Caco-2 (cell line): ENCODE results near the gene CITED1. TPM values are rescaled to one million over a fixed set of nuclear protein-coding genes. Genes with fewer than 3 reads are reported as not detected.

Experiments used
- BruUV-seq: library from RNA; stranded (reverse); fragments of 400-500 nt; replicated peaks from 2 replicates; lab custom pipeline; 2021; lab: Mats Ljungman, UMichigan
- CTCF ChIA-PET: fragments of 300-600 bp; sonication (Branson Sonifier 250); formaldehyde crosslinking; loops from one replicate; lab custom pipeline; 2022; ENCODE audit warnings: antibody characterized with exemption; lab: Charles Lee
- POLR2A ChIA-PET: fragments of 300-600 bp; sonication (Branson Sonifier 250); formaldehyde crosslinking; loops from one replicate; lab custom pipeline; 2022; ENCODE audit warnings: antibody characterized with exemption; lab: Charles Lee
- DNase-seq, 2 experiments: peaks; one replicate each; pipeline versions ENCODE4 v3.0.0 to v3.0.0-alpha.2; 2020 to 2022
- H3K27me3 ChIP-seq: replicated peaks from 2 replicates; pipeline ENCODE4 v1.6.0; 2011; ENCODE audit warnings: low read length; ENCODE audit not compliant: control insufficient read depth, insufficient read depth
- H3K36me3 ChIP-seq: 2 replicates; pipeline ENCODE4 v1.5.1; 2011; ENCODE audit warnings: low read length; ENCODE audit not compliant: control insufficient read depth, insufficient read depth
- H3K4me1 ChIP-seq: fragments of 250-450 bp; sonication (Bioruptor Pico); 2 replicates; pipeline ENCODE4 v1.5.1; 2020; ENCODE audit warnings: mild to moderate bottlenecking
- H3K4me3 ChIP-seq: 2 replicates; pipeline ENCODE4 v1.5.1; 2011; ENCODE audit warnings: low read depth, mild to moderate bottlenecking, control low read depth, low read length
- H3K9me3 ChIP-seq: fragments of 250-450 bp; sonication (Bioruptor Pico); 2 replicates; pipeline ENCODE4 v1.5.1; 2020; ENCODE audit warnings: mild to moderate bottlenecking, moderate library complexity
- H3K27ac Mint-ChIP-seq: one replicate; pipeline ENCODE4 v1.8.0; 2022; ENCODE audit warnings: mixed read lengths; ENCODE audit not compliant: unreplicated experiment
- H3K27me3 Mint-ChIP-seq: one replicate; pipeline ENCODE4 v1.8.0; 2022; ENCODE audit warnings: mixed read lengths; ENCODE audit not compliant: insufficient read depth, unreplicated experiment
- H3K36me3 Mint-ChIP-seq: one replicate; pipeline ENCODE4 v1.8.0; 2022; ENCODE audit warnings: mild to moderate bottlenecking, mixed read lengths; ENCODE audit not compliant: insufficient read depth, unreplicated experiment
- H3K4me1 Mint-ChIP-seq: one replicate; pipeline ENCODE4 v1.8.0; 2022; ENCODE audit warnings: low read depth, mixed read lengths; ENCODE audit not compliant: unreplicated experiment
- H3K4me3 Mint-ChIP-seq: one replicate; pipeline ENCODE4 v1.8.0; 2022; ENCODE audit warnings: mild to moderate bottlenecking, moderate library complexity, mixed read lengths; ENCODE audit not compliant: unreplicated experiment
- H3K9me3 Mint-ChIP-seq: one replicate; pipeline ENCODE4 v1.8.0; 2022; ENCODE audit warnings: mixed read lengths; ENCODE audit not compliant: unreplicated experiment
- intact Hi-C: fragments of 100-400 bp; cut with micrococcal nuclease; formaldehyde crosslinking; loops from one replicate; pipeline ENCODE4 v1.10.0; 2022; ENCODE audit not compliant: unreplicated experiment
- total RNA-seq: library from RNA; stranded (reverse); gene quantifications from 2 replicates; pipeline ENCODE4 v1.2.3, GENCODE V29; 2022
- TF ChIP-seq, protein P1 (sequence below), 2 experiments: fragments of 200-600 bp in 1 of 2; IDR thresholded peaks; 1 replicate in 1 of 2; 2 replicates in 1 of 2; pipeline versions ENCODE4 v1.5.1 to v1.8.0; 2011 to 2022; ENCODE audit warnings: antibody characterized with exemption in 1 of 2, control low read depth in 1 of 2, inconsistent platforms in 1 of 2, low read depth in 1 of 2, low read length in 1 of 2, mild to moderate bottlenecking in 1 of 2, moderate library complexity in 1 of 2; ENCODE audit not compliant: insufficient read depth in 1 of 2, severe bottlenecking in 1 of 2, unreplicated experiment in 1 of 2

The CITED1 gene
- total RNA-seq, 1 experiment from 2014 or later, result 1.3 TPM

DNA sequence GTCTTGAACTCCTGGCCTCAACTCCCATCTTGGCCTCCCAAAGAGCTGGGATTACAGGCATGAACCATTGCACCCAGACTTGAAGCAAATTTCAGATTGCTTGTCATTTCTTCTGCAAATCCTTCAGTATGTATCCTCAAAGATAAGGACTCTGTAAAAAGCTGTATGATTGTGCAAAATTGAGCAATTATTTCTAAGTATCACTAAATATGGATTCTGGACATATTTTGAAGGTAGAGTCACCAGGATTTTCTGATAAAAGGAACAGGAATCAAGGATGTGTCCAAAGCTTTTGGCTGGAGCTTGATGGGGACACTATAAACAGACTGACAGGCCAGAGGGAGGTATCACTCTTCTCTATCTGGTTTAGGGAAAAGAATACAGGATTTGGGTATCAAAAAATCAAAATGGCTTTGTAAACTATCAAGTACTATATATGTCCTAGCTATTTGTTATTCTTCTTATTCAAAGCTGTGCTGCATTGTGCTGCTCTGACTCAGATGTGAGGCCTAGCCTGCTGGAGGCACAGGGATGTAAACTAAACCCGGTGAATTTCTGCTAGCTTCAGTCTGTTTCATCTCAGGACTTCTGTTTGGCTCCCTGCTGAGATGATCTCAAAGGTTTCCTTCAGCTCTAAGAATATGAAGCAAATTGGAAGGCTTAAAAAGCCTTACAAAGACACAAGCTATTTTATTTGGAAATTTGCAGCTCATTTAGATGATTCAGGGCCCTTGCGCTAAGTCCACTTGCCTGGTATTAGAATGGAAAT, 36.9 kb downstream of the CITED1 start:
- Histone ChIP-seq H3K27me3 (no peaks in the 10 kb centered on the region), H3K9me3 (no peaks in the 10 kb centered on the region), H3K4me3 (no peak overlapping the region), H3K4me1 (no peaks in the 10 kb centered on the region), H3K36me3 (no peaks in the 10 kb centered on the region)
- Mint-ChIP-seq H3K27ac (no peak overlapping the region), H3K36me3 (peaks cover 50% of the 10 kb centered on the region), H3K9me3 (no peaks in the 10 kb centered on the region), H3K4me1 (peaks cover 7% of the 10 kb centered on the region), H3K27me3 (no peaks in the 10 kb centered on the region), H3K4me3 (no peak overlapping the region)
- TF ChIP-seq, protein P1, sequence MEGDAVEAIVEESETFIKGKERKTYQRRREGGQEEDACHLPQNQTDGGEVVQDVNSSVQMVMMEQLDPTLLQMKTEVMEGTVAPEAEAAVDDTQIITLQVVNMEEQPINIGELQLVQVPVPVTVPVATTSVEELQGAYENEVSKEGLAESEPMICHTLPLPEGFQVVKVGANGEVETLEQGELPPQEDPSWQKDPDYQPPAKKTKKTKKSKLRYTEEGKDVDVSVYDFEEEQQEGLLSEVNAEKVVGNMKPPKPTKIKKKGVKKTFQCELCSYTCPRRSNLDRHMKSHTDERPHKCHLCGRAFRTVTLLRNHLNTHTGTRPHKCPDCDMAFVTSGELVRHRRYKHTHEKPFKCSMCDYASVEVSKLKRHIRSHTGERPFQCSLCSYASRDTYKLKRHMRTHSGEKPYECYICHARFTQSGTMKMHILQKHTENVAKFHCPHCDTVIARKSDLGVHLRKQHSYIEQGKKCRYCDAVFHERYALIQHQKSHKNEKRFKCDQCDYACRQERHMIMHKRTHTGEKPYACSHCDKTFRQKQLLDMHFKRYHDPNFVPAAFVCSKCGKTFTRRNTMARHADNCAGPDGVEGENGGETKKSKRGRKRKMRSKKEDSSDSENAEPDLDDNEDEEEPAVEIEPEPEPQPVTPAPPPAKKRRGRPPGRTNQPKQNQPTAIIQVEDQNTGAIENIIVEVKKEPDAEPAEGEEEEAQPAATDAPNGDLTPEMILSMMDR (IDR thresholded peaks at IDR 0.05; ENCODE audit: insufficient read depth in 1 of 2, low read depth in 1 of 2, low read length in 1 of 2, severe bottlenecking in 1 of 2, unreplicated experiment in 1 of 2), result no peak
- BruUV-seq, result no TSS peak
- ChIA-PET CTCF (no interaction called here), POLR2A (interaction anchor here (0.7 kb wide), 1 partner anchor 84 kb away, joined by 3 read pairs; no protein-coding TSS in a partner anchor)
- no peak for DNase-seq
- intact Hi-C loops, result no loop called here

DNA sequence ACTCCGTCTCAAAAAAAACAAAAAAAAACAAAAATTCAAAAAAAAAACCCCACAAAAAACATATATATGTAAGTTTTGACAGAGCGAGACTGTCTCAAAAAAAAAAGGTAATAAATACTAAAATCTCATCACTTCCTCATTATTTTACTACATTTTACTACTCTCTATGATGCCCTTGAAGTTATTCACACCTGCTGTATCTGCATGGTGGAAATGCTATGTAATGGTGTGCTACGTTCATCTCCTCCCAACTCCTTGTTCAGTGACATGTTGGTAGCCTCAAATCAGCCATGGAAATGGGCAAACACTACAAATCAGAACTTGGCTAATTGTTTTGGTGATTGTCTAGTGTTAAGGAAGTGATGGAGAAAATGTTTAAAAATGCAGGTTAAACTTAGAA, 40.5 kb downstream of the CITED1 start:
- Mint-ChIP-seq H3K4me1 (peaks cover 7% of the 10 kb centered on the region), H3K27me3 (no peaks in the 10 kb centered on the region), H3K27ac (no peak overlapping the region), H3K9me3 (no peaks in the 10 kb centered on the region), H3K36me3 (peaks cover 24% of the 10 kb centered on the region), H3K4me3 (no peak overlapping the region)
- Histone ChIP-seq H3K27me3 (no peaks in the 10 kb centered on the region), H3K9me3 (no peaks in the 10 kb centered on the region), H3K4me3 (no peak overlapping the region), H3K4me1 (no peaks in the 10 kb centered on the region), H3K36me3 (no peaks in the 10 kb centered on the region)
- intact Hi-C loops, result no loop called here
- ChIA-PET CTCF (no interaction called here), POLR2A (interaction anchor here (0.6 kb wide), 1 partner anchor 260 kb away, joined by 3 read pairs; no protein-coding TSS in a partner anchor)
- TF ChIP-seq, protein P1 (IDR thresholded peaks at IDR 0.05; ENCODE audit: insufficient read depth in 1 of 2, low read depth in 1 of 2, low read length in 1 of 2, severe bottlenecking in 1 of 2, unreplicated experiment in 1 of 2), result no peak
- BruUV-seq, result no TSS peak
- no peak for DNase-seq

DNA sequence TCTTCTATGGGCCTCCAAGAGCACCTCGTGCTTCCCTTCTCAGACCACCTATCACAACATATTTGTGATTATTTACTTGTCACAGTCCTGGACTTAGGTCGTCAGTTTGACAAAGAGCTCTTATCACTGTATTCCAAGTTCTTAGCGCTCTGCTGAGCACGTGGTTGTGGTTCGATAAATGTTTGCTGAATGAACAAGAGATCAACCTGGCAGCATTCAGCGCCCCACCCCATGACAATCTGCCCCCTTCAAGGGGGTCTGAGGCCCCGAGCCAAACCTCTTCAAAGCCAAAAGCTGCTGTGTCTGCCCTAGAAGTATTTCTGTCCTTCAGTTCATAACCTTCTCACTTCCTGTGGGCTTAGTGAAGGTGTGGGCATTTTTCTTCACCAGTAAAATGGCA, 43.6 kb downstream of the CITED1 start:
- no peak overlapping the region for H3K4me3 ChIP-seq
- TF ChIP-seq, protein P1 (IDR thresholded peaks at IDR 0.05; ENCODE audit: insufficient read depth in 1 of 2, low read depth in 1 of 2, low read length in 1 of 2, severe bottlenecking in 1 of 2, unreplicated experiment in 1 of 2), result no peak
- H3K27me3 ChIP-seq, result no peaks in the 10 kb centered on the region
- Mint-ChIP-seq H3K36me3 (peaks cover 10% of the 10 kb centered on the region), H3K27ac (no peak overlapping the region), H3K9me3 (no peaks in the 10 kb centered on the region), H3K4me3 (no peak overlapping the region), H3K4me1 (peaks cover 7% of the 10 kb centered on the region), H3K27me3 (no peaks in the 10 kb centered on the region)
- CTCF ChIA-PET, result no interaction called here
- no peaks in the 10 kb centered on the region for H3K9me3 ChIP-seq
- intact Hi-C loops, result no loop called here
- no peaks in the 10 kb centered on the region for H3K36me3 ChIP-seq
- H3K4me1 ChIP-seq, result no peaks in the 10 kb centered on the region
- POLR2A ChIA-PET, result interaction anchor here (0.5 kb wide), 1 partner anchor 50 kb away, joined by 3 read pairs; no protein-coding TSS in a partner anchor
- BruUV-seq, result no TSS peak
- DNase-seq, result no peak
